ENCODE results near the gene FNBP1L.

FNBP1L gene

GRCh38 chr1:93597709-93598108, 149.8 kb downstream of the FNBP1L start:
- DNase-seq (ENCODE audit: insufficient read length, low spot score) (no peak), FAIRE-seq (no peak)
- no peak for TF ChIP-seq POLR2A (IDR thresholded peaks at IDR 0.05; ENCODE audit: low read depth, low read length)

GRCh38 chr1:93598396-93598795, 150.5 kb downstream of the FNBP1L start:
- FAIRE-seq (no peak), DNase-seq (ENCODE audit: insufficient read length, low spot score) (no peak)
- no peak for TF ChIP-seq POLR2A (IDR thresholded peaks at IDR 0.05; ENCODE audit: low read depth, low read length)

- no peak for TF ChIP-seq POLR2A (IDR thresholded peaks at IDR 0.05; ENCODE audit: low read depth, low read length)
- FAIRE-seq (no peak), DNase-seq (ENCODE audit: insufficient read length, low spot score) (no peak)
Observed at GRCh38 chr1:93598861-93599439, 151.0 kb downstream of the FNBP1L start.

- DNase-seq (ENCODE audit: insufficient read length, low spot score), result no peak
- no peak for FAIRE-seq
- TF ChIP-seq POLR2A (IDR thresholded peaks at IDR 0.05; ENCODE audit: low read depth, low read length), result no peak
Observed at GRCh38 chr1:93599479-93599878, 151.6 kb downstream of the FNBP1L start.

- FAIRE-seq (no peak), DNase-seq (ENCODE audit: insufficient read length, low spot score) (no peak)
- TF ChIP-seq POLR2A (IDR thresholded peaks at IDR 0.05; ENCODE audit: low read depth, low read length), result no peak
Observed at GRCh38 chr1:93600663-93601062, 152.7 kb downstream of the FNBP1L start.

- DNase-seq (ENCODE audit: insufficient read length, low spot score), result no peak
- no peak for TF ChIP-seq POLR2A (IDR thresholded peaks at IDR 0.05; ENCODE audit: low read depth, low read length)
- FAIRE-seq, result no peak
Observed at GRCh38 chr1:93601686-93602085, 153.8 kb downstream of the FNBP1L start.

- FAIRE-seq (no peak), DNase-seq (ENCODE audit: insufficient read length, low spot score) (no peak)
- no peak for TF ChIP-seq POLR2A (IDR thresholded peaks at IDR 0.05; ENCODE audit: low read depth, low read length)
Observed at GRCh38 chr1:93602101-93602500, 154.2 kb downstream of the FNBP1L start.

GRCh38 chr1:93603106-93603505, 155.2 kb downstream of the FNBP1L start:
- no peak for DNase-seq (ENCODE audit: insufficient read length, low spot score)
- no peak for TF ChIP-seq POLR2A (IDR thresholded peaks at IDR 0.05; ENCODE audit: low read depth, low read length)
- no peak for FAIRE-seq

GRCh38 chr1:93603601-93604000, 155.7 kb downstream of the FNBP1L start:
- no peak for TF ChIP-seq POLR2A (IDR thresholded peaks at IDR 0.05; ENCODE audit: low read depth, low read length)
- no peak for FAIRE-seq

More at GRCh38 chr1:93603601-93604000, 155.7 kb downstream of the FNBP1L start:
- DNase-seq (ENCODE audit: insufficient read length, low spot score), result no peak

Data from H54 (cell line).